HG02678 (cell line): ENCODE data around the gene SMPDL3A.

ENCODE experiments used
- ATAC-seq: cut with Tn5 transposase; IDR thresholded peaks from one replicate; pipeline ENCODE4 v1.9.1; 2021; ENCODE audit warnings: mild to moderate bottlenecking, moderate library complexity; ENCODE audit not compliant: unreplicated experiment

The SMPDL3A gene

GRCh38 chr6:122845916-122846612 is 57.0 kb downstream of the SMPDL3A start:
- ATAC-seq, result no peak

GRCh38 chr6:122853259-122853995 is 64.4 kb downstream of the SMPDL3A start:
- ATAC-seq, result peak; percentile 88
